M059J (cell line): ENCODE data around the gene ATG5. TPM values are rescaled to one million over a fixed set of nuclear protein-coding genes. Genes with fewer than 3 reads are reported as not detected.
"Not testable (repeated sequence)": the region's sequence is repeated elsewhere in the genome, so short reads cannot be mapped to it uniquely, and the experiment has no call there.

Experiments used
- DNase-seq: peaks from one replicate; pipeline ENCODE4 v3.0.0-alpha.2; 2012; ENCODE audit warnings: low read depth
- total RNA-seq: library from RNA; depleted of rRNA; stranded (reverse); fragments of >200 nt; shearing (Covaris generic); gene quantifications from 2 replicates; pipeline ENCODE4 v1.2.3, GENCODE V29; 2014

Gene ATG5
- total RNA-seq, 1 experiment from 2014 or later: 110 TPM

DNA sequence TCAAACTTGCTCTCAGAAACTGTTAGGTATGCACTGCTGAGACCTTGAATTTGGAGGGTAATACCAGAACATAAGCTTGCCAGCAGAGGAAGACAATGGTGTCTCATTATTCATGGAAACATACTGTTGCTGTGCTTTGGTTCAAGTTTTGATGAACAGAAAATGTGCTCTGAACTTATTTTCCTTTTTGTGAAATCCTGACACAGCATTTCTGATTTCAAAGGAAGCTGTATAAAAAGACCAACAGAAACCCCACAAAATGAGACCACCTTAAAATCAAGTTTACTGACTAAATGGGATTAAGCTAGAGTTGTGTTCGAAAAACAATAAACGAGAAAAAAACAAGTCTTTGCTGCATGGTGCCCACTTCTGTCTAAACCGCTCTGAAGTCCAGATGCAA is 169.1 kb downstream of the ATG5 start:
- no peak for DNase-seq

DNA sequence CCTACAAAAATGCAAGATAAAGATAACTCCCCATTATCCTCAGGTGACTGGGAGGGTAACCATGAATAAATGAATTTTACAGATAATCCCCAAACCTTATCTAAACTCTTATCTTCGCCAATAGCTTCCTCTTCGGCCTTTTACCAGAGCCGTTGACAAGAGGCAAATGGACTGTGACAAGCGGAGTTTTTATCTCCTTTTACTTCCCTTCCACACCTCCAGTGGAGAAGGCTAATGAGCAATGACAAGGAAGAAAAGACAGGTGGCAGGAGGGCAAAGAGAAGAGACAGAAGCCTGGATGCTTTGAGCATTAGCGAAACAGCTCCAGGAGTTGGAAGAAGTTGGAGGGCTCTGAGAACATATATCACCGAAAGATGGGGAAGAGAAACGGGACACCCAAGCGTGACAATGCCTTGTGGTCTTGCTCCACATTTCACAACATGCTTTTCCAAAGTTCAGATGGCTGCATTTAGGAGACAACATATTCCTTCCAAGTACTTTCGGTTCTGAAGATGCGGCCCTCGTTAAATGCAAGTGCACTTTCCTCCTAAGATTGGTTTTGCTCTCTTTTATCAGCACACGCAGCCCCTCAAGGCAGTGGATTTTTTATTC is 170.2 kb downstream of the ATG5 start:
- DNase-seq: no peak

DNA sequence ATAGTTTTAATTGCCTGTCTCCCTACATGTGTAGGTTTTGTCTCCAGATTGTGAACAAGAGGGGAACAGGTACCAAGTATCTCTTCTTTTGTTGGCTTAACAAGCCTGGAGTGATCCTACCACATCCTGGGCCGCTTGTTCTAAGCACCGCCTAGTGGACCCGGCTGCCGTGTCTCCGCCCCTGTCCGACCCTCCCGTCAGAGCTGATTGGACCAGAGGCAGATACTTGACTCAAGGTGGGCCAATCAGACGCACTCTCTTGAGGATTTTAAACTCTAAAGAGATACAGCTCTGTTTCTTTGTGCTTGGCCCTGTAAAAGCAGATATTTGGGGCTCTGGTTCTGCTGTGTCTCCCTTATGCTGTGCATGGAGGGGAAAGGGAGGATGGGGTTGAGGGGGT is 171.2 kb downstream of the ATG5 start:
- no peak for DNase-seq

DNA sequence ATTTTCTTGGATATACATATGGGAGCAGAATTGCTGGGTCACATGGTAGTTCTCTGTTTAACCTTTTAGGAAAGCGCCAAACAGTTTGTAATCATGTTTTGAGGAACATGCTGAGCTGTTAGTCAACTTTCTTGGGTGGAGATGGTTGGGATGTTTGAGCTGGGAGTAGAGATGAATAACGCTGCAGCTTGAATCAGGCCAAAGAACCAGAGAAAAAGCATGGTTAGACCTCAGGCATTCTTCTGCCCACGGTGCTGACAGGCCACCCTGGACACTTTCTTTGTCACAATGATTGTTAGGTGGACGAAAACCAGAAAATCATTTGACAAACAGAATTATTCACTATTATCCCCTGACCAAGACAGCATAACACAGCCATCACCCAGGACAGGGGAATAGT is 172.6 kb downstream of the ATG5 start:
- no peak for DNase-seq

DNA sequence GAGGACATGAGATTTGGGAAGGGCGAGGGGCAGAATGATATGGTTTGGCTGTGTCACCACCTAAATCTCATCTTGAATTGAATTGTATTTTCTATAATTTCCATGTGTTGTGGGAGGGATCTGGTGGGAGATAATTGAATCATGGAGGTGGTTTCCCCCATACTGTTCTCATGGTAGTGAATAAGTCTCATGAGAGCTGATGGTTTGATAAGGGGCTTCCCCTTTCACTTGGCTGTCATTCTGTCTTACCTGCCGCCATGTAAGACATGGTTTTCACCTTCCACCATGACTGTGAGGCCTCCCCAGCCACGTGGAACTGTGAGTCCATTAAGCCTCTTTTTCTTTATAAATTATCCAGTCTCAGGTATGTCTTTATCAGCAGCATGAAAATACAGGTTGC is 173.1 kb downstream of the ATG5 start:
- not testable (repeated sequence) for DNase-seq

DNA sequence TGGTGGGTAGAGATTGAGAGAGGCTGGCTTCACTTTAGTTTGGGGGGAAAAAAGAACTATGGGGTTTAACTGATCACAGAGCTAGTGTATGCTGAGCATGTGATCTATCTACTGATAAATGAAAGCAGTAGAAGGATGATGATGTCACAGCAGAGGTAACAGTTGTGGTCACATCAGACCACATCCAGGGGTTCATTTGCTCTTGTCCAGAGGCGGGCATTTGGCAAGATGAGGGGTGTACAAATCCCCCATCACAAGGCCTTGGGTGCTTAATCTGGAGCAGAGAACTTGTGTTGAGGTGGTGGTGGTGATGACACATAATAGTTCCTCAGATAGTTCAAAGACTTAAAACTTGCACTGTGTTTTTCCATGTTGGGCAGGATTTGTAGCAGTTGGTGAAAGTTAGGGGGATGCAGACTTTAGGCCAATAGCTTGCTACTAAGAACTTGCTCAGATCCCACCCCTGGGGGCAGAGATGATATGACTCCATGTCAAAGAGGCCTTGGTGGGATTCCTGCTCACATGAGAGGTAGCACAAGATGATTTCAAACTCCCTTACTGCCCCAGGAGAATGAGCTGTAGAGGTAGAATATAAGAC is 176.0 kb downstream of the ATG5 start:
- no peak for DNase-seq

DNA sequence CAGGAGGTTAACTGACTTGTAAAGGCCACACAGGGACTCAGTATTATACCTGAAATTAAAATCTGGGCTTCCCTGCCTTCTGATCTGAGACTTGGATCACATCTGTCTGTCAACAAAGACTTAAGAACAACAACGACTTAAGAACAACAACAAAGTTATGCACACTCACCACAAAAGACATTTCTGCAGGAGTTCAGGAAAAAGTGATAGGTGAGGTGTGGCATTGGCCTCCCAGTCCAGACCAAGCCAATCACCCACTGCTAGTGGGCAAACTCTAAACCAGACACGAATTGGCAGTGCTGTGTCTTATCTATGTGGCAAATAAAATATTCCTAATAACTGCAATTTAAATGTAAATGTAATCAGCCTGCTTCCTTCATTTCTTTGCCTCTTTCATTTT is 178.1 kb downstream of the ATG5 start:
- DNase-seq: peak; percentile 59

DNA sequence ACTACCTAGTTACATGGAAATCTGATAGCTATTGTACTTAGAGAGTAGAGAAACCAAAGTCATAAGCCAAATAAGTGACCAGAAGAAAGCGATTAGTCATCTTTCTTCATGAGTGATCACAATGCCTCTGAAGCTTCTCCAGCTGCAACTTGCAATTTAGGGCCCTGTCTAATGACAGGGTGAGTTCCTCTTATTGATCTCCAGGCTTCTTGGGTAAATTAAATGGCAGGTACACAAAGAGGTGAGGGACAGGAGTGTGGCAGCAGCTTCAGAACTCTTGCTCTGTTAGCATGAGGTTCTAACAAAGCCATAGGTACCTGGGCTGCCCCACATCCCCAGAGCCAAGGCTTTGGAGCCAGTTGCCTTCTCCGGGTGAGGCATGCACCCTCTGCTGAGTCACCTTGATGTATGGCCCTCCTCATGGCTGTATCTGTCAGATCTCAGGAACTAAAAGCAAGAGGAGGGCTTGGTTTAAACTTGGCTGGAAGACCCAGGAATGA is 178.7 kb downstream of the ATG5 start:
- peak; percentile 86 for DNase-seq

DNA sequence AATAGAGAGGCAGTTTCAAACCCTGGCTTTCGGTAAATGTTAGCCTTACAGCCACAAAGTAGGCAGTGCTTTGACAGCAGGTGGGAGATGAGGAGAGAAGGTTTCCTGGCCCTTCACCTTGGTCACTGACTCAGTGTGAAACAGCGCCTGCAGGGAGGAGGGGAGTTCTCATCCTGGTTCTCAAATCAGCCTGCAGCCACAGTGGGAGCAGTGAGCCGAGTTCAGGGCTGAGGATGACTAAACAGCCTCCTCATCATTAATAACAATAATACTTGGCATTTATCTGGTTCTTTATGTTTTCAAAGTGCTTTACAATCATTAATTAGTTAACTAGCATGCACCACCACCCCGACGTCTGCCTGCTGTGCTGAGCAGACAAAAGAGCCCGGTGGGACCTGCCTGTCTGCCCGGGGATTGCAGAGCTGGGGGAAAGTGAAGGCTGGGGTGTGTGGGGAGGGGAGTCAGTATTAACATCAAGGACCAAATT is 179.8 kb downstream of the ATG5 start:
- DNase-seq: peak; percentile 78

DNA sequence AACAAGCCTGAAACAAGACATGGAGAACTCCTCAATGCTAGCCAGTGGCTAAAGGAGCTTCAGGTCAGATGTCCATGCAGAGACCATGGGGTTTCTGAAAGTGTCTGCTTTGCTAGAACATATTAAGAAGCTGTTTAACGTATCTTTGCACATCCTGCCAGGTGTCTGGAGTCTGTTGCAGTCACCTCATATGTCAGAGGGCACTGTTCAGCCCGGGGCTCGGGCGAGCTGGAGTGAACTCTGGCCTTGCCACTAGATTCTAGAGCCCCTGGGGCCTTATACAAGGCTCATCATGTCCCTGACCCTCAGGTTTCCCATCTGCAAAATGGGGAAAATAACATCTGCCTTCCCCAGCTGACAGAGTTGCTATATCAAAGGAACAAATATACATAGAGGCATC is 180.4 kb downstream of the ATG5 start:
- no peak for DNase-seq

DNA sequence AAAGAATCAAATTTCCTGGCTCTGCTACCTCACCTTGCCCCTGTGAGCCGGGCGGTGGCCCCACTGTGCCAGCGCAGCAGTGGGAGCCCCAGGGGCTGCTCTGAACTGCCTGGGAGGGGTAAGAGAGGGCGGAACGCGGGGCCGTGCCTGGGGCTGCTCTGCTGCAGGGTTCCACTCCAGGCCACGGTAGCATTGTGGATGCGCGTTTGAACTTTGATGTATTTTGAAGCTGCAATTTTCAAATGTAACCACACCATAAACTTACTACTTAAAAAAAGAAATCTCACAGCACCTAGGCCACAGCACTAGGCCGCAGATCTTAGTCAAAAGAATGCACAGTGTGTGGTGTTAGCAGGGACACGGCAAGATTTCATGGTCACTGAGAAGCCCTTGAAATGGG is 181.9 kb downstream of the ATG5 start:
- no peak for DNase-seq

DNA sequence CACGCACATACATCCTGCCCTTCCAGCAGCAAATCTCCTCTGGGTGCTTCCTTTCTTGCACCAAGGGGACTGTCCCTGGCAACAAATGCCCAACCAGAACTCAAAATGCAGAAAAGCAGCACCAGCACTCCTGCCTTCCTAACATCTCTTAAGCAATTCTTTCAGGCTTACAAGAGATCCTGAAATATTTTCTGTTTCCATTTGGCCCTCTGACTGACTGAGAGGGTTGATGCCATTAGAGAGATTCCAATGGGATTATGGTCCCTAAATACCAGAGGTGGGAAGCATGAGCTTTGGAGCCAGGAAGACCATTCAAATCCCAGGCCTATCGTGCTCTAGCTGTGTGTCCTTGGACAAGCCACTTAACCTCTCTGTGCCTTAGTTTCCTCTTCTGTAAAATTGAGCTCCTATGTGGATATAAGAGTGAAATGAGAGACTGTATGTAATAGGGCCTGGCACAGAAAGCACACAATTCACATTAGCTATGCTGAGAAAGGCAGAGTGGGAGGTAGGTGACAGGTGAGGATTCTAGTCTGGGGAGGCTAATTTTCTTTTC is 182.6 kb downstream of the ATG5 start:
- no peak for DNase-seq

DNA sequence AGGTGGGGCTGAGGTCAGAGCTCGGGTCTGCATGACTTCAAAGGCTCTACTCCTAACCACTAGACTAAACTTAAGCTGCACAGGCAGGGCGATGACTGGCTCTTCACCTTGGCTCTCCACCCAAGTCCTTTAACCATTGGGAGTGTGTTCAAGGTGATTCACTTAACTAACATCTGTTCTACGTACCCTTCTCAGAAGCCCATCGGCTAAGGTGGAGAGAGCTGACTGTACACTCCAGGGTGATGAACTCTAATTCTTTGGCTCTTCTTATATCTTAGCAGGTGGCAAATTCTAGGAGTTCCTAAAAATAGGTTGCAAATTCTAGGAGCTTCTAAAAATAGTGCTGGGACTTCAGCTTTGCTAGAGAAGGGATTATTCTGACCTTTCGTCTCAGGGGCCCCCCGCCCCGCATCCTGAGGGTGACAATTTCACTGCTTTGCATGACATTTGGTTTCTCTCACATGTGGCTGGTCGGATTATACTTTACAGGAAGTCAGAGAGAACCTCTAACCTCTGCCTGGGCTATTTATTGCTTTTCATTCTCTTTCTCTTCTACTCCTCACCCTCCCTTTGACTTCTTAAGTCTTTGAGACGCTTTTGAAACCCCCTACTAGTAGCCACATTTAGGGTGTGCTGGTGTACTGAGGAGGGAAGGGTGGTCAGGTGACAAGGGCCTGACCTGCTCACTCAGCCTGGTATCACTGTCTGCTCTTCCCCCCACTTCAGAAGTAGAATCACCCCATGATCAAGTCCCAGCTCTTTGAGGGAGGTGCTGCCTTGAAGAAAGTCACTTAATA is 183.9 kb downstream of the ATG5 start:
- DNase-seq: peak; percentile 92

DNA sequence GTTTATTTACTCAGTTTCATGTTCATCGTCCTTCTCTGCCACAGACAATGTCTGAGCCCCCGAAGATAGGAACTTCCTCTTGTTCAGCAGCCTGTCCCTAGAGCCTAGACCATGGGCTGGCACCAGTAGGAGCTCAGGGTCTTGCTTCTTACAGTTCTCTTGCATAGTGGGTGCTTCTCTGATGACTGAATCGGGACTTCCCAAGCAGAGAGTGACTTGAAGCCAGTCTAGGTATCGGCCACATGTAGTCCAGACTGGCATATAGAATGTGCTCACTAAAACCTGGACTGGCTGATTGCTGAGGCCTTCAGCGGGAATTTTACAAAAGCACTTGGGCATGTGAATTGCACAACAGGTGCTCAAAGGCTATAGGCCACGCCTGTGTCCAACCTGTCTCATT is 187.4 kb downstream of the ATG5 start:
- DNase-seq: no peak

DNA sequence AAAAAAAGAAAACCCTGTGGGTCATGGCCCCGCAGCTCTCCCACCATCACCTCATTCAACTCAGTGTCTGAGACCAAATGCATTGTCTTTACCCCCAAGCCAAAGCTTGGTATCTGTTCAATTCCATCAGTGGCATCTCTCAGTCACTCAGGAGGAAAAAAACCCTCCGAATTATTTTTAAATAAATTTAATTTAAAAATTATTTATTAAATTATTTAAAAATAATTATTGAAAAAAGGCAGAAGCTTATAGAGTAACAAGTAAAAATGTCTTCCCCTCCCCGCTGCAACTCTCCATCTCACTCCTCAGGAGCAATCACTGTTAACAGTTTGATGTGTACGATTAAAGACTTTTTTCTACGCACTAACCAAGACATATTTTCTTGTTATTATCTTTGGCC is 188.7 kb downstream of the ATG5 start:
- no peak for DNase-seq

DNA sequence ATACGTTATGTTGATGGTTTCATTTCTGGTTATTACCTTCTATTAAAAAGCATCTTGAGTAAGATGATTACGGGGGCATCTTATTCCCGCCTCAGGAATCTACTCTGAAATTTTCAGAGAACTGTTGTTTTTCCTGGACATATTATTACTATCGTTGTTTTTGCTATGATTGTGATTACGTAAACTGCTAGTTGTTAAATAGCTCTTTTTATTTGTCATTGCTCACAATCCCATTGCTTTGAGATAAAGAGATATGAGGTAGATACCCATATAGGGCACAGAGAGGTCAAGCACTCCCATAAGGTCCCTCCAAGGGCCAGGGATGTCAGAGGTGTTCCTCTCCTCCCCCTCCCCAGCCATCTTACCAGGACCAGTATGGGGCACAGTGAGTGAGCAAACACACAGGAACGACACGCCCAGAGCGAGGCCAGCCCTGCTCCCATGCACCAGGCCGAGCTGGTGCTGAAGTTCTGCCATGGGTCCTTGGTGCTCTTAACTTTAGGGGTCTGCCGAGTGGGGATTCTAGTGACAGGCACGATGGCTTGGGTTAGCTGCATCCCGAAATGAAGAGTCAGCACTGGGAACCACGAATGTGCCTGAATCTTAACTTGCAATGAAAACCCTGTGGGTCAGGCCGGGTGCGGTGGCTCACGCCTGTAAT is 189.5 kb downstream of the ATG5 start:
- no peak for DNase-seq

DNA sequence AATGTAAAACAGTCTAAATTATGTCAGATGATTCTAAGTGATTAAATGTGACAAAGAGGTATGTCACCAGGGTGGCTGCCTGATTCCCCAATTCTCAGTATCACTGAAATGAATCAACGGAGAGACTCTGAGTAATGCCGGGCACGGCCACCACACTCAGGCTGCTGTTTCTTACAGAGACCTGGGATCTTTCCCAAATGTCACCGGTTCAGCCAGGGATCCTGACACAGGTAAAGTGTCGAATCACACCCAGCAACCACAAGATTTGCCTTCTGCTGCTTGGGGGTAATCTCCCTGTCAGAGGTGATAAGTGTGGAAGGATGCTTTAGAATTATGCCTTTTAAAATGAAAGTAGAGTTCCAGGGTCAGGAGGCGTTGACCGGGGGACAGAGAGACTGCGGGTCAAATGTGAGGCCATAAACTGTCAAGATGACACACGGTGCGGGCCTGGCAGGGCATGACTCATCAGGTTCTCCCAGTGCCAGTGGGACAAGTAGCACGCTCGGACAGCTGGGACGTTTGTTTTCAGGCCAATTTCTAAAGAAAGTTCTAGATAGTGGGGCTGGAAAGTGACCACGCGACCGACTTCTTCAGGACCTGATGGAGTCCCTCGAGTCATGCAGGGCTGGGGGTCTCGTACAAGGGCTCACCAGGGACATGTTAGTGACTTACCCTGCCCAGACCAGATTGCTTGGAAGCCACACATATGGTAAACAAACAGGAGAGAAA is 190.5 kb downstream of the ATG5 start:
- DNase-seq: peak; percentile 97
